ENCODE data around the gene SLC35B4.

DNA sequence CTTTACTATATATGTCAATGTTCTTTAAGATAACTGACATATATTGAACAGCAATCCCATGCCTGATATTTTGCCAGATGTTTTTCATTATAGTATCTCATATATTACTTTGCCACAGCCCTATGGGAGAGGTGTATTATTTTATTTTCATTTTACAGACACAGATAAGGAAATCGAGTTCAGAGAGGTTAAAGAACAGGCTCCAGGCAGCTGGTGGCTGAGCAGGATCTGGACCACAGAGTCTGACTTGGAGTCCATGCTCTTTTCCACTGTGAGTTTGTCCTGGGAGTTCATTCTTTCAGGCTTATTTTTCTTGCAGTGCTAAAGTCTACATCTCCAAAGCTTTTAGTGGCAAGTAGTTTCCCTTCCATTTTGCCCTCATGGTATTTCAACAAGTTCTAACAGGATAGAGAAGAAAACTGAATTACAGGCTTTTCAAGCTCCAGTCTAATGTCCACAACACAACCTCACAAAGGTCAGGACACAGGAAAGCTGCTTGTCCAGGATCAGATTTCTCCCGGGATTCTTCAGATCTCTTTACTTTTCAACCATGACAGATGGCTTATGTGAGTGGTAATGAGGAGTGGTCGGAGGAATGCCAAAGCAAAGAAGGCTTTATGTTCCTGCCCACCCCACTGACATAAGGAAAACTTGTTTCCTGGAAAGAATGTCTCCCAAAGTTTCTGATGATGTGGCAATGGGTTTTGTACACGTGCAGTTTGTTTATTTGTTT, 13.1 kb upstream of the SLC35B4 start:
- no peak for TF ChIP-seq RARB (CRISPR knock-in tag; IDR thresholded peaks at IDR 0.05)
- no peak for TF ChIP-seq ZFP30 (CRISPR knock-in tag; IDR thresholded peaks at IDR 0.05)
- TF ChIP-seq OSR1 (CRISPR knock-in tag; IDR thresholded peaks at IDR 0.05), result no peak
- no peak for TF ChIP-seq ISL1 (CRISPR knock-in tag; IDR thresholded peaks at IDR 0.05)
- no peak for TF ChIP-seq GLIS3 (CRISPR knock-in tag; IDR thresholded peaks at IDR 0.05)

Data from SK-N-SH treated with all-trans-retinoic acid at 6 μM for 48 hours (cell line).